WTC11 (cell line): ENCODE results near the gene CTIF. TPM values are rescaled to one million over a fixed set of nuclear protein-coding genes. Genes with fewer than 3 reads are reported as not detected.

Source experiments
- ATAC-seq: fragments of 200-7000 bp; cut with Tn5 transposase; 2 replicates; pipeline ENCODE4 v1.10.0; 2021; ENCODE audit warnings: mild to moderate bottlenecking, moderate library complexity
- CTCF ChIA-PET: fragments of 300-600 bp; sonication (Branson Sonifier 250); formaldehyde crosslinking; loops from one replicate; lab custom pipeline; 2021; ENCODE audit warnings: antibody characterized with exemption; lab: Charles Lee
- POLR2A ChIA-PET: fragments of 350-600 bp; sonication (Branson Sonifier 250); formaldehyde crosslinking; loops from one replicate; lab custom pipeline; 2021; ENCODE audit warnings: antibody characterized with exemption; lab: Charles Lee
- DNase-seq: peaks from one replicate; pipeline ENCODE4 v3.0.0; 2021; ENCODE audit warnings: low spot score
- H3K27ac Mint-ChIP-seq: 2 replicates; pipeline ENCODE4 v1.8.0; 2021; ENCODE audit warnings: mixed read lengths
- H3K27me3 Mint-ChIP-seq: 2 replicates; pipeline ENCODE4 v1.8.0; 2021; ENCODE audit warnings: low read depth, mild to moderate bottlenecking, moderate library complexity, mixed read lengths
- H3K36me3 Mint-ChIP-seq: 2 replicates; pipeline ENCODE4 v1.8.0; 2021; ENCODE audit warnings: mixed read lengths
- H3K4me1 Mint-ChIP-seq: 2 replicates; pipeline ENCODE4 v1.8.0; 2022; ENCODE audit warnings: mixed read lengths
- H3K4me3 Mint-ChIP-seq: 2 replicates; pipeline ENCODE4 v1.8.0; 2021; ENCODE audit warnings: mild to moderate bottlenecking, moderate library complexity, mixed read lengths
- H3K9me3 Mint-ChIP-seq: 2 replicates; pipeline ENCODE4 v1.8.0; 2021; ENCODE audit warnings: mixed read lengths
- ELF4 ChIP-seq: sonication (generic); formaldehyde crosslinking; IDR thresholded peaks from 2 replicates; pipeline ENCODE4 v1.8.1; 2022; ENCODE audit warnings: low read depth, mild to moderate bottlenecking, moderate library complexity, missing genetic modification reagents
- EMX1 ChIP-seq: fragments of 250-450 bp; sonication (Bioruptor Pico); IDR thresholded peaks from 2 replicates; pipeline ENCODE4 v1.8.0; 2021; ENCODE audit warnings: mild to moderate bottlenecking
- FOXK1 ChIP-seq: sonication (generic); formaldehyde crosslinking; IDR thresholded peaks from 2 replicates; pipeline ENCODE4 v1.8.0; 2022; ENCODE audit warnings: mild to moderate bottlenecking, moderate library complexity, missing genetic modification reagents
- GRHL2 ChIP-seq: fragments of 250-450 bp; sonication (Bioruptor Pico); IDR thresholded peaks from 2 replicates; pipeline ENCODE4 v1.8.0; 2022; ENCODE audit warnings: mild to moderate bottlenecking, moderate library complexity; ENCODE audit not compliant: insufficient replicate concordance, severe bottlenecking
- HMGA2 ChIP-seq: fragments of 250-450 bp; sonication (Bioruptor Pico); IDR thresholded peaks from 2 replicates; pipeline ENCODE4 v1.4.0; 2021; ENCODE audit warnings: mild to moderate bottlenecking, moderate library complexity
- KAT7 ChIP-seq: sonication (generic); formaldehyde crosslinking; IDR thresholded peaks from 2 replicates; pipeline ENCODE4 v1.8.1; 2023; ENCODE audit warnings: missing genetic modification reagents, mild to moderate bottlenecking, borderline replicate concordance
- NFE2L1 ChIP-seq: sonication (generic); formaldehyde crosslinking; IDR thresholded peaks from 2 replicates; pipeline ENCODE4 v1.8.1; 2023; ENCODE audit warnings: missing genetic modification reagents
- ZNF263 ChIP-seq: sonication (generic); formaldehyde crosslinking; IDR thresholded peaks from 2 replicates; pipeline ENCODE4 v1.8.1; 2022; ENCODE audit warnings: low read depth, mild to moderate bottlenecking, moderate library complexity, missing genetic modification reagents
- total RNA-seq: library from RNA; stranded (reverse); gene quantifications from 3 replicates; pipeline ENCODE4 v1.2.3, GENCODE V29; 2021
- TF ChIP-seq, protein P1 (sequence below): sonication (generic); formaldehyde crosslinking; IDR thresholded peaks from 2 replicates; pipeline ENCODE4 v1.8.1; 2023; ENCODE audit warnings: mild to moderate bottlenecking, missing genetic modification reagents, borderline replicate concordance
- TF ChIP-seq, protein P2 (sequence below): sonication (generic); formaldehyde crosslinking; IDR thresholded peaks from 2 replicates; pipeline ENCODE4 v1.8.0; 2022; ENCODE audit warnings: mild to moderate bottlenecking, missing genetic modification reagents
- TF ChIP-seq, protein P3 (sequence below): sonication (generic); formaldehyde crosslinking; IDR thresholded peaks from 2 replicates; pipeline ENCODE4 v1.8.0; 2022; ENCODE audit warnings: missing genetic modification reagents
- TF ChIP-seq, protein P4 (sequence below): sonication (generic); formaldehyde crosslinking; IDR thresholded peaks from 2 replicates; pipeline ENCODE4 v1.8.1; 2023; ENCODE audit warnings: mild to moderate bottlenecking, missing genetic modification reagents
- TF ChIP-seq, protein P5 (sequence below): sonication (generic); formaldehyde crosslinking; IDR thresholded peaks from 2 replicates; pipeline ENCODE4 v1.8.1; 2022; ENCODE audit warnings: mild to moderate bottlenecking, missing genetic modification reagents, moderate library complexity, borderline replicate concordance
- TF ChIP-seq, protein P6 (sequence below): sonication (generic); formaldehyde crosslinking; IDR thresholded peaks from 2 replicates; pipeline ENCODE4 v1.8.1; 2023; ENCODE audit warnings: mild to moderate bottlenecking, missing genetic modification reagents, moderate library complexity
- TF ChIP-seq, protein P7 (sequence below): fragments of 250-450 bp; sonication (Bioruptor Pico); IDR thresholded peaks from 2 replicates; pipeline ENCODE4 v1.9.0; 2021; ENCODE audit warnings: mild to moderate bottlenecking

CTIF gene
- total RNA-seq, 1 experiment from 2014 or later = 28.5 TPM

DNA sequence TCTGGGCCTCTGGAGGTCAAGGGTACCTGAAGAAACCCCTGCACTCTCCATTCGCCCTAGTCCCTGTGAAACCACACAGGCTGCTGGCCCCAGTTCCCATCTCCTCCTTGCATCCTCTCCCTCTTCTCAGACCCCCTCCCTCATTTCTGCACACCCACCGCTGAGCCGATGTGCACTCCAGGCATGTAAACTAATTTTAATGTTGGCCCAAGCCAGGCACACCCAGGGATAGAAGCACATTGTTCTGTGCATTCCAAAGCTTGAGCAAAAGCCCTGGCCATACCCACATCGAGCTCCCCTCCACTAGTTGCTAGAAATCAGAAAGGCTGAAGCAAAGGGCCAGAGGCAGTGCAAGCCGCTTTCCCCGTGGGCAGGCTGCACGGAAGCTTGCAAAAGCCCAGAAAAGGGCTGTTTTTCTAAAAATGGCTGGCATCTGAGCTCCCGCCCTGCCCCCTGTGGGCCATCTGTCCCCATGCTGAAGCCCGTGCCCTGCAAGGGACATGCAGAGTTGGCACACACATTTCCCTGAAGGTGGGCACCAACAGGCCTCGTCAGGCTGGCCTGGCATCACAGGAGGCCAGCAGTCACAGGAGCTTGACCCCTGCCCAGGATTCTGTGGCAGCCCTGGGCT is 230.3 kb downstream of the CTIF start (continued):
- TF ChIP-seq, protein P1, sequence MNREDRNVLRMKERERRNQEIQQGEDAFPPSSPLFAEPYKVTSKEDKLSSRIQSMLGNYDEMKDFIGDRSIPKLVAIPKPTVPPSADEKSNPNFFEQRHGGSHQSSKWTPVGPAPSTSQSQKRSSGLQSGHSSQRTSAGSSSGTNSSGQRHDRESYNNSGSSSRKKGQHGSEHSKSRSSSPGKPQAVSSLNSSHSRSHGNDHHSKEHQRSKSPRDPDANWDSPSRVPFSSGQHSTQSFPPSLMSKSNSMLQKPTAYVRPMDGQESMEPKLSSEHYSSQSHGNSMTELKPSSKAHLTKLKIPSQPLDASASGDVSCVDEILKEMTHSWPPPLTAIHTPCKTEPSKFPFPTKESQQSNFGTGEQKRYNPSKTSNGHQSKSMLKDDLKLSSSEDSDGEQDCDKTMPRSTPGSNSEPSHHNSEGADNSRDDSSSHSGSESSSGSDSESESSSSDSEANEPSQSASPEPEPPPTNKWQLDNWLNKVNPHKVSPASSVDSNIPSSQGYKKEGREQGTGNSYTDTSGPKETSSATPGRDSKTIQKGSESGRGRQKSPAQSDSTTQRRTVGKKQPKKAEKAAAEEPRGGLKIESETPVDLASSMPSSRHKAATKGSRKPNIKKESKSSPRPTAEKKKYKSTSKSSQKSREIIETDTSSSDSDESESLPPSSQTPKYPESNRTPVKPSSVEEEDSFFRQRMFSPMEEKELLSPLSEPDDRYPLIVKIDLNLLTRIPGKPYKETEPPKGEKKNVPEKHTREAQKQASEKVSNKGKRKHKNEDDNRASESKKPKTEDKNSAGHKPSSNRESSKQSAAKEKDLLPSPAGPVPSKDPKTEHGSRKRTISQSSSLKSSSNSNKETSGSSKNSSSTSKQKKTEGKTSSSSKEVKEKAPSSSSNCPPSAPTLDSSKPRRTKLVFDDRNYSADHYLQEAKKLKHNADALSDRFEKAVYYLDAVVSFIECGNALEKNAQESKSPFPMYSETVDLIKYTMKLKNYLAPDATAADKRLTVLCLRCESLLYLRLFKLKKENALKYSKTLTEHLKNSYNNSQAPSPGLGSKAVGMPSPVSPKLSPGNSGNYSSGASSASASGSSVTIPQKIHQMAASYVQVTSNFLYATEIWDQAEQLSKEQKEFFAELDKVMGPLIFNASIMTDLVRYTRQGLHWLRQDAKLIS (CRISPR knock-in tag) = no peak

DNA sequence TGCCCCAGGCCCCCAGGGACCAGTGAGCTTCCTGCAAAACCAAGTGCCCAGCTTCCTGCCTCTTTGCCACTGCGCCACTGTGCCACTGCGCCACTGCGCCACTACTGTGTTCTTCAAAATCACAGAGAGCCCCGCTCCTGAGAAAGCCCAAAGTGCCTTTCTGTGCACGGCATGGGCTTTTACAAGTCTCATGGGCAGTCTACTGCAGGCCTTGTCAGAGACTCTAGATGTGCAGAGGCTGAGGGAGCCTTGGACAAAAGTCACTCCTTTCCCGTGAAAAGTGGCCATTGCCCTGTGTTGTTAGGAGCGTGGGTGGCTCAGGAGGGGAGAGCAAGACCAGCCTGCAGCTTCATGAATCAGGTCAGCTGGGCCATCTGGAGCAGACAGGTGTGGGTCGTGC is 231.4 kb downstream of the CTIF start:
- peaks cover 6% of the 10 kb centered on the region for H3K9me3 Mint-ChIP-seq
- H3K4me3 Mint-ChIP-seq = no peak overlapping the region
- H3K27me3 Mint-ChIP-seq = no peaks in the 10 kb centered on the region
- ChIA-PET POLR2A (no interaction called here), CTCF (interaction anchor here (1.5 kb wide), 1 partner anchor 55 kb away, joined by 7 read pairs; no protein-coding TSS in a partner anchor)
- peaks cover 7% of the 10 kb centered on the region for H3K4me1 Mint-ChIP-seq
- H3K27ac Mint-ChIP-seq = no peak overlapping the region
- ATAC-seq (no peak), DNase-seq (no peak)
- H3K36me3 Mint-ChIP-seq = no peaks in the 10 kb centered on the region
- TF ChIP-seq, protein P2, sequence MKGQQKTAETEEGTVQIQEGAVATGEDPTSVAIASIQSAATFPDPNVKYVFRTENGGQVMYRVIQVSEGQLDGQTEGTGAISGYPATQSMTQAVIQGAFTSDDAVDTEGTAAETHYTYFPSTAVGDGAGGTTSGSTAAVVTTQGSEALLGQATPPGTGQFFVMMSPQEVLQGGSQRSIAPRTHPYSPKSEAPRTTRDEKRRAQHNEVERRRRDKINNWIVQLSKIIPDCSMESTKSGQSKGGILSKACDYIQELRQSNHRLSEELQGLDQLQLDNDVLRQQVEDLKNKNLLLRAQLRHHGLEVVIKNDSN (CRISPR knock-in tag) = no peak
- TF ChIP-seq ELF4 (CRISPR knock-in tag) (no peak), ZNF263 (CRISPR knock-in tag) (no peak), FOXK1 (CRISPR knock-in tag) (no peak), GRHL2 (no peak), KAT7 (CRISPR knock-in tag) (no peak), HMGA2 (no peak), EMX1 (CRISPR knock-in tag) (no peak), NFE2L1 (CRISPR knock-in tag) (no peak)
- TF ChIP-seq, protein P1 (CRISPR knock-in tag) = no peak
- TF ChIP-seq, protein P3, sequence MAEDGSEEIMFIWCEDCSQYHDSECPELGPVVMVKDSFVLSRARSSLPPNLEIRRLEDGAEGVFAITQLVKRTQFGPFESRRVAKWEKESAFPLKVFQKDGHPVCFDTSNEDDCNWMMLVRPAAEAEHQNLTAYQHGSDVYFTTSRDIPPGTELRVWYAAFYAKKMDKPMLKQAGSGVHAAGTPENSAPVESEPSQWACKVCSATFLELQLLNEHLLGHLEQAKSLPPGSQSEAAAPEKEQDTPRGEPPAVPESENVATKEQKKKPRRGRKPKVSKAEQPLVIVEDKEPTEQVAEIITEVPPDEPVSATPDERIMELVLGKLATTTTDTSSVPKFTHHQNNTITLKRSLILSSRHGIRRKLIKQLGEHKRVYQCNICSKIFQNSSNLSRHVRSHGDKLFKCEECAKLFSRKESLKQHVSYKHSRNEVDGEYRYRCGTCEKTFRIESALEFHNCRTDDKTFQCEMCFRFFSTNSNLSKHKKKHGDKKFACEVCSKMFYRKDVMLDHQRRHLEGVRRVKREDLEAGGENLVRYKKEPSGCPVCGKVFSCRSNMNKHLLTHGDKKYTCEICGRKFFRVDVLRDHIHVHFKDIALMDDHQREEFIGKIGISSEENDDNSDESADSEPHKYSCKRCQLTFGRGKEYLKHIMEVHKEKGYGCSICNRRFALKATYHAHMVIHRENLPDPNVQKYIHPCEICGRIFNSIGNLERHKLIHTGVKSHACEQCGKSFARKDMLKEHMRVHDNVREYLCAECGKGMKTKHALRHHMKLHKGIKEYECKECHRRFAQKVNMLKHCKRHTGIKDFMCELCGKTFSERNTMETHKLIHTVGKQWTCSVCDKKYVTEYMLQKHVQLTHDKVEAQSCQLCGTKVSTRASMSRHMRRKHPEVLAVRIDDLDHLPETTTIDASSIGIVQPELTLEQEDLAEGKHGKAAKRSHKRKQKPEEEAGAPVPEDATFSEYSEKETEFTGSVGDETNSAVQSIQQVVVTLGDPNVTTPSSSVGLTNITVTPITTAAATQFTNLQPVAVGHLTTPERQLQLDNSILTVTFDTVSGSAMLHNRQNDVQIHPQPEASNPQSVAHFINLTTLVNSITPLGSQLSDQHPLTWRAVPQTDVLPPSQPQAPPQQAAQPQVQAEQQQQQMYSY (CRISPR knock-in tag) = no peak
- TF ChIP-seq, protein P4, sequence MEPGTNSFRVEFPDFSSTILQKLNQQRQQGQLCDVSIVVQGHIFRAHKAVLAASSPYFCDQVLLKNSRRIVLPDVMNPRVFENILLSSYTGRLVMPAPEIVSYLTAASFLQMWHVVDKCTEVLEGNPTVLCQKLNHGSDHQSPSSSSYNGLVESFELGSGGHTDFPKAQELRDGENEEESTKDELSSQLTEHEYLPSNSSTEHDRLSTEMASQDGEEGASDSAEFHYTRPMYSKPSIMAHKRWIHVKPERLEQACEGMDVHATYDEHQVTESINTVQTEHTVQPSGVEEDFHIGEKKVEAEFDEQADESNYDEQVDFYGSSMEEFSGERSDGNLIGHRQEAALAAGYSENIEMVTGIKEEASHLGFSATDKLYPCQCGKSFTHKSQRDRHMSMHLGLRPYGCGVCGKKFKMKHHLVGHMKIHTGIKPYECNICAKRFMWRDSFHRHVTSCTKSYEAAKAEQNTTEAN (CRISPR knock-in tag) = no peak
- TF ChIP-seq, protein P5, sequence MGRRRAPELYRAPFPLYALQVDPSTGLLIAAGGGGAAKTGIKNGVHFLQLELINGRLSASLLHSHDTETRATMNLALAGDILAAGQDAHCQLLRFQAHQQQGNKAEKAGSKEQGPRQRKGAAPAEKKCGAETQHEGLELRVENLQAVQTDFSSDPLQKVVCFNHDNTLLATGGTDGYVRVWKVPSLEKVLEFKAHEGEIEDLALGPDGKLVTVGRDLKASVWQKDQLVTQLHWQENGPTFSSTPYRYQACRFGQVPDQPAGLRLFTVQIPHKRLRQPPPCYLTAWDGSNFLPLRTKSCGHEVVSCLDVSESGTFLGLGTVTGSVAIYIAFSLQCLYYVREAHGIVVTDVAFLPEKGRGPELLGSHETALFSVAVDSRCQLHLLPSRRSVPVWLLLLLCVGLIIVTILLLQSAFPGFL (CRISPR knock-in tag) = no peak
- TF ChIP-seq, protein P6, sequence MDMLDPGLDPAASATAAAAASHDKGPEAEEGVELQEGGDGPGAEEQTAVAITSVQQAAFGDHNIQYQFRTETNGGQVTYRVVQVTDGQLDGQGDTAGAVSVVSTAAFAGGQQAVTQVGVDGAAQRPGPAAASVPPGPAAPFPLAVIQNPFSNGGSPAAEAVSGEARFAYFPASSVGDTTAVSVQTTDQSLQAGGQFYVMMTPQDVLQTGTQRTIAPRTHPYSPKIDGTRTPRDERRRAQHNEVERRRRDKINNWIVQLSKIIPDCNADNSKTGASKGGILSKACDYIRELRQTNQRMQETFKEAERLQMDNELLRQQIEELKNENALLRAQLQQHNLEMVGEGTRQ (CRISPR knock-in tag) = no peak
- TF ChIP-seq, protein P7, sequence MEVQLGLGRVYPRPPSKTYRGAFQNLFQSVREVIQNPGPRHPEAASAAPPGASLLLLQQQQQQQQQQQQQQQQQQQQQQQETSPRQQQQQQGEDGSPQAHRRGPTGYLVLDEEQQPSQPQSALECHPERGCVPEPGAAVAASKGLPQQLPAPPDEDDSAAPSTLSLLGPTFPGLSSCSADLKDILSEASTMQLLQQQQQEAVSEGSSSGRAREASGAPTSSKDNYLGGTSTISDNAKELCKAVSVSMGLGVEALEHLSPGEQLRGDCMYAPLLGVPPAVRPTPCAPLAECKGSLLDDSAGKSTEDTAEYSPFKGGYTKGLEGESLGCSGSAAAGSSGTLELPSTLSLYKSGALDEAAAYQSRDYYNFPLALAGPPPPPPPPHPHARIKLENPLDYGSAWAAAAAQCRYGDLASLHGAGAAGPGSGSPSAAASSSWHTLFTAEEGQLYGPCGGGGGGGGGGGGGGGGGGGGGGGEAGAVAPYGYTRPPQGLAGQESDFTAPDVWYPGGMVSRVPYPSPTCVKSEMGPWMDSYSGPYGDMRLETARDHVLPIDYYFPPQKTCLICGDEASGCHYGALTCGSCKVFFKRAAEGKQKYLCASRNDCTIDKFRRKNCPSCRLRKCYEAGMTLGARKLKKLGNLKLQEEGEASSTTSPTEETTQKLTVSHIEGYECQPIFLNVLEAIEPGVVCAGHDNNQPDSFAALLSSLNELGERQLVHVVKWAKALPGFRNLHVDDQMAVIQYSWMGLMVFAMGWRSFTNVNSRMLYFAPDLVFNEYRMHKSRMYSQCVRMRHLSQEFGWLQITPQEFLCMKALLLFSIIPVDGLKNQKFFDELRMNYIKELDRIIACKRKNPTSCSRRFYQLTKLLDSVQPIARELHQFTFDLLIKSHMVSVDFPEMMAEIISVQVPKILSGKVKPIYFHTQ (CRISPR knock-in tag) = no peak
